Mucosa of rectum (tissue), 2 donors: ENCODE results near the gene MIER3.

Source experiments
- H3K27ac ChIP-seq, 2 donors: one replicate each; pipeline ENCODE4 v1.7.0; 2013; ENCODE audit warnings: inconsistent platforms in 2 of 2, low read depth in 2 of 2, low read length in 2 of 2
- H3K27me3 ChIP-seq, 2 donors: one replicate each; pipeline ENCODE4 v1.7.0; 2013; ENCODE audit warnings: low read length in 2 of 2; ENCODE audit not compliant: control insufficient read depth in 2 of 2, insufficient read depth in 2 of 2
- H3K36me3 ChIP-seq, 2 donors: one replicate each; pipeline ENCODE4 v1.7.0; 2013; ENCODE audit warnings: low read length in 2 of 2; ENCODE audit not compliant: control insufficient read depth in 2 of 2, insufficient read depth in 2 of 2
- H3K4me1 ChIP-seq, 2 donors: one replicate each; pipeline ENCODE4 v1.7.0; 2013; ENCODE audit warnings: low read length in 2 of 2, mild to moderate bottlenecking in 1 of 2; ENCODE audit not compliant: control insufficient read depth in 2 of 2, insufficient read depth in 2 of 2
- H3K4me3 ChIP-seq, 2 donors: one replicate each; pipeline ENCODE4 v1.7.0; 2013; ENCODE audit warnings: low read length in 2 of 2
- H3K9ac ChIP-seq, 2 donors: one replicate each; pipeline ENCODE4 v1.7.0; 2013; ENCODE audit warnings: low read length in 2 of 2, low read depth in 1 of 2, mild to moderate bottlenecking in 1 of 2
- H3K9me3 ChIP-seq, 2 donors: one replicate each; pipeline ENCODE4 v1.7.0; 2013; ENCODE audit warnings: low read length in 2 of 2; ENCODE audit not compliant: control insufficient read depth in 2 of 2
- donor health status: healthy.
- donor health status: Normal muscosa, but diverticular disease.

The MIER3 gene

GRCh38 chr5:56871777-56872176, 80.1 kb downstream of the MIER3 start:
- H3K36me3 ChIP-seq = peaks cover 39 to 54% of the 10 kb centered on the region in 2 donors
- H3K9me3 ChIP-seq = no peaks in the 10 kb centered on the region
- H3K9ac ChIP-seq = no peak overlapping the region
- no peaks in the 10 kb centered on the region for H3K27me3 ChIP-seq
- H3K27ac ChIP-seq = no peak overlapping the region
- no peak overlapping the region for H3K4me3 ChIP-seq
- no peaks in the 10 kb centered on the region for H3K4me1 ChIP-seq
